Islet precursor cell (in vitro differentiated cells): ENCODE measurements around the gene NAT10.
"Not testable (repeated sequence)": the region's sequence is repeated elsewhere in the genome, so short reads cannot be mapped to it uniquely, and the experiment has no call there.

Source experiments
- DNase-seq: peaks from one replicate; pipeline ENCODE4 v3.0.0-alpha.2; 2018

The NAT10 gene

GRCh38 chr11:34169686-34170085 lies 64.3 kb downstream of the NAT10 start:
- no peak for DNase-seq

- no peak for DNase-seq
Observed at GRCh38 chr11:34173050-34173449, 67.6 kb downstream of the NAT10 start.

GRCh38 chr11:34174412-34175041 lies 69.1 kb downstream of the NAT10 start:
- DNase-seq, result peak; percentile 89

- DNase-seq, result no peak
Observed at GRCh38 chr11:34175284-34176019, 70.0 kb downstream of the NAT10 start.

- no peak for DNase-seq
Observed at GRCh38 chr11:34176751-34177209, 71.4 kb downstream of the NAT10 start.

GRCh38 chr11:34178209-34178821 lies 72.9 kb downstream of the NAT10 start:
- no peak for DNase-seq

GRCh38 chr11:34179026-34179675 lies 73.7 kb downstream of the NAT10 start:
- DNase-seq, result no peak

GRCh38 chr11:34180040-34180813 lies 74.8 kb downstream of the NAT10 start:
- no peak for DNase-seq

- not testable (repeated sequence) for DNase-seq
Observed at GRCh38 chr11:34180814-34181165, 75.4 kb downstream of the NAT10 start.

GRCh38 chr11:34181251-34181650 lies 75.8 kb downstream of the NAT10 start:
- DNase-seq, result no peak

- DNase-seq, result no peak
Observed at GRCh38 chr11:34181856-34182405, 76.5 kb downstream of the NAT10 start.

GRCh38 chr11:34182425-34182824 lies 77.0 kb downstream of the NAT10 start:
- DNase-seq, result no peak

GRCh38 chr11:34182921-34183685 lies 77.7 kb downstream of the NAT10 start:
- no peak for DNase-seq

GRCh38 chr11:34183848-34184391 lies 78.5 kb downstream of the NAT10 start:
- DNase-seq, result no peak

- DNase-seq, result no peak
Observed at GRCh38 chr11:34184505-34185015, 79.1 kb downstream of the NAT10 start.

- no peak for DNase-seq
Observed at GRCh38 chr11:34185926-34186841, 80.8 kb downstream of the NAT10 start.

GRCh38 chr11:34188181-34188580 lies 82.8 kb downstream of the NAT10 start:
- no peak for DNase-seq

GRCh38 chr11:34189191-34189590 lies 83.8 kb downstream of the NAT10 start:
- DNase-seq, result no peak

GRCh38 chr11:34190192-34191139 lies 85.0 kb downstream of the NAT10 start:
- peak; percentile 86 for DNase-seq
